Transverse colon (tissue), 4 donors: ENCODE results near the gene PUM2.

Experiments used
- POLR2A ChIP-seq: fragments of 450-650 bp; IDR thresholded peaks from one replicate; pipeline ENCODE4 v1.6.1; 2016; ENCODE audit warnings: antibody characterized with exemption, mild to moderate bottlenecking, moderate library complexity
- POLR2AphosphoS5 ChIP-seq, 3 donors: sonication (generic); formaldehyde crosslinking; IDR thresholded peaks; one replicate each; pipeline ENCODE4 v1.6.1; 2016; ENCODE audit warnings: antibody characterized with exemption in 3 of 3
- TF ChIP-seq, protein P1 (sequence below), 5 experiments: fragments of 200-600 bp in 3 of 5; fragments of 450-650 bp in 2 of 5; sonication (generic) in 3 of 5; IDR thresholded peaks; 1 replicate in 2 of 5; 2 replicates in 3 of 5; pipeline ENCODE4 v1.5.1; 2016 to 2017; ENCODE audit warnings: antibody characterized with exemption in 5 of 5, inconsistent platforms in 3 of 5, mild to moderate bottlenecking in 2 of 5, moderate library complexity in 1 of 5

DNA sequence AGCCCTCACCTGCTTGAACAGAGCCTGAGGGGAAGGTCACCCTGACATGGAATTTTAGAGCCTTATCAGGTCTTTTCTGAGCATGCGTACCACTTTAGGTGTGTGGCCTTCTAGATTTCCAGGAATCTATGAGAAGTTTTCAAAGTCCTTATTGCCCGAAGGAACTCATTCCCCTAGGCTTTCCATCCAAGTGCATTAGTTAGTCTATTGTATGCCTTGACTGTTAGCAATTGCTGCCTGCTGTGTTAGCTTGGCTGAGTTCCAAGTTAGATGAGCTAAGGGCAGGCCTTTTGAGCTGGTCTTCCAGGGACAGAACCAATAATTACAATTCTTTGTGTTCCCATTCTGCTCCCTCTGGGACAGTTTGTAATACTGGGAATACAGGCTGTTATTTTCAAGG is 30.8 kb upstream of the PUM2 start:
- TF ChIP-seq POLR2A (no peak), POLR2AphosphoS5 (IDR thresholded peaks at IDR 0.05) (no peak)
- TF ChIP-seq, protein P1, sequence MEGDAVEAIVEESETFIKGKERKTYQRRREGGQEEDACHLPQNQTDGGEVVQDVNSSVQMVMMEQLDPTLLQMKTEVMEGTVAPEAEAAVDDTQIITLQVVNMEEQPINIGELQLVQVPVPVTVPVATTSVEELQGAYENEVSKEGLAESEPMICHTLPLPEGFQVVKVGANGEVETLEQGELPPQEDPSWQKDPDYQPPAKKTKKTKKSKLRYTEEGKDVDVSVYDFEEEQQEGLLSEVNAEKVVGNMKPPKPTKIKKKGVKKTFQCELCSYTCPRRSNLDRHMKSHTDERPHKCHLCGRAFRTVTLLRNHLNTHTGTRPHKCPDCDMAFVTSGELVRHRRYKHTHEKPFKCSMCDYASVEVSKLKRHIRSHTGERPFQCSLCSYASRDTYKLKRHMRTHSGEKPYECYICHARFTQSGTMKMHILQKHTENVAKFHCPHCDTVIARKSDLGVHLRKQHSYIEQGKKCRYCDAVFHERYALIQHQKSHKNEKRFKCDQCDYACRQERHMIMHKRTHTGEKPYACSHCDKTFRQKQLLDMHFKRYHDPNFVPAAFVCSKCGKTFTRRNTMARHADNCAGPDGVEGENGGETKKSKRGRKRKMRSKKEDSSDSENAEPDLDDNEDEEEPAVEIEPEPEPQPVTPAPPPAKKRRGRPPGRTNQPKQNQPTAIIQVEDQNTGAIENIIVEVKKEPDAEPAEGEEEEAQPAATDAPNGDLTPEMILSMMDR (IDR thresholded peaks at IDR 0.05), result no peak
